ENCODE data around the gene ALPL.

- TF ChIP-seq EP300 (IDR thresholded peaks at IDR 0.05), result no peak
- TF ChIP-seq, protein P1, sequence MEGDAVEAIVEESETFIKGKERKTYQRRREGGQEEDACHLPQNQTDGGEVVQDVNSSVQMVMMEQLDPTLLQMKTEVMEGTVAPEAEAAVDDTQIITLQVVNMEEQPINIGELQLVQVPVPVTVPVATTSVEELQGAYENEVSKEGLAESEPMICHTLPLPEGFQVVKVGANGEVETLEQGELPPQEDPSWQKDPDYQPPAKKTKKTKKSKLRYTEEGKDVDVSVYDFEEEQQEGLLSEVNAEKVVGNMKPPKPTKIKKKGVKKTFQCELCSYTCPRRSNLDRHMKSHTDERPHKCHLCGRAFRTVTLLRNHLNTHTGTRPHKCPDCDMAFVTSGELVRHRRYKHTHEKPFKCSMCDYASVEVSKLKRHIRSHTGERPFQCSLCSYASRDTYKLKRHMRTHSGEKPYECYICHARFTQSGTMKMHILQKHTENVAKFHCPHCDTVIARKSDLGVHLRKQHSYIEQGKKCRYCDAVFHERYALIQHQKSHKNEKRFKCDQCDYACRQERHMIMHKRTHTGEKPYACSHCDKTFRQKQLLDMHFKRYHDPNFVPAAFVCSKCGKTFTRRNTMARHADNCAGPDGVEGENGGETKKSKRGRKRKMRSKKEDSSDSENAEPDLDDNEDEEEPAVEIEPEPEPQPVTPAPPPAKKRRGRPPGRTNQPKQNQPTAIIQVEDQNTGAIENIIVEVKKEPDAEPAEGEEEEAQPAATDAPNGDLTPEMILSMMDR (IDR thresholded peaks at IDR 0.05), result no peak
- no peak for TF ChIP-seq POLR2A (IDR thresholded peaks at IDR 0.05)
These were observed 15.0 kb upstream of the ALPL start for GRCh38 chr1:21494196-21494595.
